Chondrocyte (in vitro differentiated cells): ENCODE measurements around the gene RFFL. TPM values are rescaled to one million over a fixed set of nuclear protein-coding genes. Genes with fewer than 3 reads are reported as not detected.

Source experiments
- DNase-seq: peaks from one replicate; pipeline ENCODE4 v3.0.0; 2021; ENCODE audit warnings: mixed read lengths, low spot score
- H3K27ac Mint-ChIP-seq: one replicate; pipeline ENCODE4 v1.8.0; 2021; ENCODE audit warnings: mild to moderate bottlenecking, moderate library complexity, mixed read lengths; ENCODE audit not compliant: unreplicated experiment
- H3K27me3 Mint-ChIP-seq: 2 replicates; pipeline ENCODE4 v1.8.0; 2021; ENCODE audit warnings: low read depth, mixed read lengths
- H3K36me3 Mint-ChIP-seq: 2 replicates; pipeline ENCODE4 v1.8.0; 2021; ENCODE audit warnings: low read depth, mixed read lengths
- H3K4me1 Mint-ChIP-seq: 2 replicates; pipeline ENCODE4 v1.8.0; 2021; ENCODE audit warnings: low read depth, mild to moderate bottlenecking, mixed read lengths
- H3K4me3 Mint-ChIP-seq: one replicate; pipeline ENCODE4 v1.8.0; 2021; ENCODE audit warnings: mild to moderate bottlenecking, moderate library complexity, mixed read lengths; ENCODE audit not compliant: unreplicated experiment
- H3K9me3 Mint-ChIP-seq: 2 replicates; pipeline ENCODE4 v1.8.0; 2021; ENCODE audit warnings: low read depth, mixed read lengths
- total RNA-seq: library from RNA; stranded (reverse); gene quantifications from 3 replicates; pipeline ENCODE4 v1.2.1, GENCODE V29; 2021
- TF ChIP-seq, protein P1 (sequence below): fragments of 200-600 bp; sonication (generic); IDR thresholded peaks from 2 replicates; pipeline ENCODE4 v1.5.0; 2021; ENCODE audit warnings: antibody characterized with exemption, mild to moderate bottlenecking, moderate library complexity

RFFL gene
- total RNA-seq, 1 donor from 2014 or later, result 11.1 TPM

DNA sequence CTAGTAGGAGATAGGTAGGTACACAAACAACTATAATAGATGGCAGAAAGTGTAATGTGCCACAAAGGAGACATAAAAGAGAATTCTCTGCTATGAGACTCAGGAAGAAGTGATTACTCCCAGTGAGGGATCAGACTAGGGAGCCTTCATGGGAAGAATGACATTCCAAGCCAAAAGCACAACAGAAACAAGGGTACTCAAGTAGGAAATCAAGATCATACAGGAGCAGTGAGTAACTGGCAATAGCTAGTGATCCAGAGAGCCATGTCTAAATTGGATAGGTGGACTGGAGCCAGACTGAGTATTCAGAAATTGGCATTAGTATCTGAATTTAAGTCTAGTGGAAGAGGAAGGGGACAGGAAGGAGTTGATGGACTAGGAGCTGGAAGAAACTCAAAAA is 10.7 kb downstream of the RFFL start:
- Mint-ChIP-seq H3K4me3 (no peak overlapping the region), H3K4me1 (peaks cover 23% of the 10 kb centered on the region), H3K27me3 (no peaks in the 10 kb centered on the region), H3K9me3 (no peaks in the 10 kb centered on the region), H3K36me3 (peaks cover 5% of the 10 kb centered on the region), H3K27ac (no peak overlapping the region)
- DNase-seq, result no peak
- TF ChIP-seq, protein P1, sequence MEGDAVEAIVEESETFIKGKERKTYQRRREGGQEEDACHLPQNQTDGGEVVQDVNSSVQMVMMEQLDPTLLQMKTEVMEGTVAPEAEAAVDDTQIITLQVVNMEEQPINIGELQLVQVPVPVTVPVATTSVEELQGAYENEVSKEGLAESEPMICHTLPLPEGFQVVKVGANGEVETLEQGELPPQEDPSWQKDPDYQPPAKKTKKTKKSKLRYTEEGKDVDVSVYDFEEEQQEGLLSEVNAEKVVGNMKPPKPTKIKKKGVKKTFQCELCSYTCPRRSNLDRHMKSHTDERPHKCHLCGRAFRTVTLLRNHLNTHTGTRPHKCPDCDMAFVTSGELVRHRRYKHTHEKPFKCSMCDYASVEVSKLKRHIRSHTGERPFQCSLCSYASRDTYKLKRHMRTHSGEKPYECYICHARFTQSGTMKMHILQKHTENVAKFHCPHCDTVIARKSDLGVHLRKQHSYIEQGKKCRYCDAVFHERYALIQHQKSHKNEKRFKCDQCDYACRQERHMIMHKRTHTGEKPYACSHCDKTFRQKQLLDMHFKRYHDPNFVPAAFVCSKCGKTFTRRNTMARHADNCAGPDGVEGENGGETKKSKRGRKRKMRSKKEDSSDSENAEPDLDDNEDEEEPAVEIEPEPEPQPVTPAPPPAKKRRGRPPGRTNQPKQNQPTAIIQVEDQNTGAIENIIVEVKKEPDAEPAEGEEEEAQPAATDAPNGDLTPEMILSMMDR, result no peak

DNA sequence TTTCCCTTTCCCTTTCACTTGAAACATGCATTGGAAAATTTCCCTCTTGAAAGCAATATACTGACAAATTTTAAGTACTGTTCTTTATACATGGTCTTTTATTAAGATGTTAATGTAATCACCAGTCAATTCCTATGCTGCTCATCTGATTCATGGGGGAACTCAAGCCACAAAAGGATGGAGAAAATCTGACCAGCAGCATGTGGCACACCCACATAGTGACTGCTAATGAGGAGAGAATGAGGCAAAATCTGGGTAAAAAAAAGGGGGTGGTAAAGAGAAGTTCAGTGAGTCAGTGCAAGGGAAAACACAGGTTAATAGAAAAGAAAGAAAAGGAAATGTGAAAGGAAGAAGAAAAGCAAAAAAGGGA is 11.3 kb downstream of the RFFL start:
- Mint-ChIP-seq H3K27ac (peak overlapping the region; percentile 10), H3K27me3 (no peaks in the 10 kb centered on the region)

DNA sequence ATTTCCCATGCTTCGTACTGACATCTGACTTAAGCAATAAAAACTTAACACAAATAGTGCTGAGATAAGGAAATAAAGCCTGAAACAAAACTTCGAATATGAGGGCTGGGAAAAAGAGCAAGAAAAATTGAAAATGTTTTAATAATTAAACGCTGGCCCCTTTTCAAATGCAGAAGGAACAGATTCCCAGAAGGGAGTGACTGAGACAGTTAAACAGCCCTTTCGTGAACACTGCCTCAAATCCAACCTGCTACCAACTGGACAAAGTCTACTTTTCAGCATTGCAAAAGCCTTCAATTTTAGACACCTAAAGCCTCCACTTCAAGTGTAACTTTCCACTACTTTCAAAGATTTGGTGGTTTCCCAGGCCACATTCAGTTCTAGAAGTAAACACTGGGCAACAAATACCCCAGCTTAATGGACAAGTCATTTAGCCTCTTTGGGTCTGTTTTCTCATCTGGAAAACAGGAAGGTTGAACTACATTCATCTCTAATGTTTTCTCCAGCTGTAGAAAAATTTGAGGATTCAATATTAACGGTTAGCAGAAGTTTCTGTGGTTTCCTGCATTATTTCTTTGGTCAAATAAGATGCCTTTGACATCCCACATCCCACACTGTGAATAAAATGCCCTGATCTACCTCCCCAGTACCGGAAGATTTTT is 11.8 kb downstream of the RFFL start:
- no peak for DNase-seq
- Mint-ChIP-seq H3K36me3 (peaks cover 5% of the 10 kb centered on the region), H3K9me3 (no peaks in the 10 kb centered on the region), H3K27me3 (no peaks in the 10 kb centered on the region), H3K27ac (peak overlapping the region; percentile 10), H3K4me3 (no peak overlapping the region), H3K4me1 (peaks cover 23% of the 10 kb centered on the region)
- TF ChIP-seq, protein P1, result no peak

More for the DNA sequence above, 11.3 kb downstream of the RFFL start:
- Mint-ChIP-seq H3K4me1 (peaks cover 23% of the 10 kb centered on the region), H3K36me3 (peaks cover 5% of the 10 kb centered on the region), H3K9me3 (no peaks in the 10 kb centered on the region), H3K4me3 (no peak overlapping the region)
- DNase-seq, result no peak
- TF ChIP-seq, protein P1, result no peak

DNA sequence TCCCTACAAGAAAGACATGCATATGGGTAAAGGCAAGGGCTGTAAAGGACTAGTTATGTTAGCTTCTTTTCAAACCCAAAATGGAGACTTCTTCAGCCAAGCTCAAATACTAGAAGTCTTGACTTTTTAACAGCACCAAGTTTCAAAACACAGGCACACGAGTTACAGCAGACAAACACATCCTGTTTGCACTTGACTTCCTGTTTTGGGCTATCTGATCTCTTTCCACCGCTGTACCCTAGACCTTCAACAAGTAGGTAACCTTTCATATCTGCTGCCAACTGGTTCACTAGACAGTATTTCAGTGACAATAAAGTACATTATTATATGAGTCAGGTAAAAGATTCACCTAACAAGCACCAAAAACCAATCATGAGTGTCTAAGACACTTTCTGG is 12.3 kb downstream of the RFFL start:
- no peak overlapping the region for H3K4me3 Mint-ChIP-seq
- DNase-seq, result no peak
- TF ChIP-seq, protein P1, result no peak
- H3K27ac Mint-ChIP-seq, result peak overlapping the region; percentile 10
- no peaks in the 10 kb centered on the region for H3K27me3 Mint-ChIP-seq
- H3K36me3 Mint-ChIP-seq, result peaks cover 5% of the 10 kb centered on the region
- no peaks in the 10 kb centered on the region for H3K9me3 Mint-ChIP-seq
- peaks cover 26% of the 10 kb centered on the region for H3K4me1 Mint-ChIP-seq

DNA sequence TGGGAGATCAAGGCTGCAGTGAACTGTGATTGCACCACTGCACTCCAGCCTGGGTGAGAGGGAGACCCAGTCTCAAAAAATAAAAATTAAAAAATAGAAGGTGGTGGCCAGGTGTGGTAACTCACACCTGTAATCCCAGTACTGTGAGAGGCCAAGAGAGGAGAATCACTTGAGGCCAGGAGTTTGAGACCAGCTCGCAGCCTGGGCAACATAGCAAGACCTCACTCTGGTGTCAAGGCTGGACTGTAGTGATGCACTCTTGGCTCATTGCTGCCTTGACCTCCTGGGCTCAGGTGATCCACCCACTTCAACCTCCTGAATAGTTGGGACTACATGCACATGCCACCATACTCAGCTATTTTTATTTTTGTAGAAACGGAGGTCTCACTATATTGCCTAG is 13.3 kb downstream of the RFFL start:
- H3K27ac Mint-ChIP-seq, result no peak overlapping the region
- peaks cover 4% of the 10 kb centered on the region for H3K36me3 Mint-ChIP-seq
- no peaks in the 10 kb centered on the region for H3K9me3 Mint-ChIP-seq
- DNase-seq, result no peak
- TF ChIP-seq, protein P1, result no peak
- H3K27me3 Mint-ChIP-seq, result no peaks in the 10 kb centered on the region
- H3K4me1 Mint-ChIP-seq, result peaks cover 28% of the 10 kb centered on the region
- H3K4me3 Mint-ChIP-seq, result no peak overlapping the region
